Adrenal gland (tissue), 5 donors: ENCODE measurements around the gene KCNT1.

Experiments
- CTCF ChIP-seq, 6 experiments: fragments of 450-650 bp in 4 of 6; fragments of 200-600 bp in 2 of 6; sonication (generic) in 1 of 6; IDR thresholded peaks; 1 replicate in 5 of 6; 2 replicates in 1 of 6; pipeline versions ENCODE4 v1.5.1 to v1.8.0; 2016 to 2021; ENCODE audit warnings: antibody characterized with exemption in 6 of 6, mild to moderate bottlenecking in 2 of 6, moderate library complexity in 1 of 6
- POLR2A ChIP-seq, 2 donors: fragments of 450-650 bp; IDR thresholded peaks; one replicate each; pipeline ENCODE4 v1.6.1; 2017; ENCODE audit warnings: antibody characterized with exemption in 2 of 2, mild to moderate bottlenecking in 2 of 2, moderate library complexity in 1 of 2
- donor health status: DM: no; HTN: no; CAD: no.

- TF ChIP-seq CTCF (IDR thresholded peaks at IDR 0.05) (no peak), POLR2A (IDR thresholded peaks at IDR 0.05) (no peak)
These were observed 63.4 kb downstream of the KCNT1 start for GRCh38 chr9:135765416-135765815.
